GM23338 (cell line): Measurements from ENCODE around the gene CDKAL1. TPM values are rescaled to one million over a fixed set of nuclear protein-coding genes. Genes with fewer than 3 reads are reported as not detected.

Source experiments
- ATAC-seq: fragments of 200-7000 bp; cut with Tn5 transposase; 3 replicates; pipeline ENCODE4 v1.9.1; 2020
- DNase-seq: peaks from one replicate; pipeline ENCODE4 v3.0.0-alpha.2; 2015; ENCODE audit warnings: low spot score
- H2AFZ ChIP-seq: fragments of 200-600 bp; sonication (generic); 2 replicates; pipeline ENCODE4 v1.8.0; 2016; ENCODE audit warnings: antibody characterized with exemption, mild to moderate bottlenecking, moderate library complexity
- H3F3A ChIP-seq: fragments of 200-600 bp; sonication (generic); replicated peaks from 2 replicates; pipeline ENCODE4 v1.8.0; 2017; ENCODE audit warnings: antibody characterized with exemption, mixed run types, low read depth
- H3K27ac ChIP-seq: fragments of 200-600 bp; sonication (generic); 2 replicates; pipeline ENCODE4 v1.6.1; 2016; ENCODE audit warnings: low read depth
- H3K27me3 ChIP-seq: fragments of 200-600 bp; sonication (generic); 2 replicates; pipeline ENCODE4 v1.8.0; 2016; ENCODE audit warnings: mild to moderate bottlenecking, mixed run types, moderate library complexity; ENCODE audit not compliant: insufficient read depth
- H3K36me3 ChIP-seq: fragments of 200-600 bp; sonication (generic); 2 replicates; pipeline ENCODE4 v1.8.0; 2016; ENCODE audit warnings: mild to moderate bottlenecking; ENCODE audit not compliant: insufficient read depth
- H3K4me1 ChIP-seq: fragments of 200-600 bp; sonication (generic); 2 replicates; pipeline ENCODE4 v1.8.0; 2016; ENCODE audit warnings: mild to moderate bottlenecking, moderate library complexity; ENCODE audit not compliant: insufficient read depth
- H3K4me2 ChIP-seq: fragments of 200-600 bp; sonication (generic); 2 replicates; pipeline ENCODE4 v1.7.1; 2017; ENCODE audit warnings: mixed run types
- H3K4me3 ChIP-seq: fragments of 200-600 bp; sonication (generic); 2 replicates; pipeline ENCODE4 v1.6.1; 2016; ENCODE audit warnings: mixed run types
- H3K79me2 ChIP-seq: fragments of 200-600 bp; sonication (generic); replicated peaks from 2 replicates; pipeline ENCODE4 v1.8.0; 2017; ENCODE audit warnings: mild to moderate bottlenecking; ENCODE audit not compliant: insufficient read depth
- H3K9me2 ChIP-seq: fragments of 200-600 bp; sonication (generic); 2 replicates; pipeline ENCODE4 v1.8.0; 2017; ENCODE audit not compliant: insufficient read depth
- H4K20me1 ChIP-seq: fragments of 200-600 bp; sonication (generic); replicated peaks from 2 replicates; pipeline ENCODE4 v1.8.0; 2017; ENCODE audit warnings: mild to moderate bottlenecking; ENCODE audit not compliant: insufficient read depth
- H3K27ac Mint-ChIP-seq: 2 replicates; pipeline ENCODE4 v1.8.0; 2020; ENCODE audit warnings: inconsistent platforms, mild to moderate bottlenecking, moderate library complexity, mixed read lengths
- H3K27me3 Mint-ChIP-seq: 3 replicates; pipeline ENCODE4 v1.8.0; 2022; ENCODE audit warnings: low read depth, mild to moderate bottlenecking, moderate library complexity, mixed read lengths, inconsistent platforms; ENCODE audit not compliant: insufficient read depth, poor library complexity
- H3K36me3 Mint-ChIP-seq: 3 replicates; pipeline ENCODE4 v1.8.0; 2021; ENCODE audit warnings: low read depth, mild to moderate bottlenecking, inconsistent platforms, moderate library complexity, mixed read lengths
- H3K4me1 Mint-ChIP-seq: 3 replicates; pipeline ENCODE4 v1.8.0; 2020; ENCODE audit warnings: mild to moderate bottlenecking, inconsistent platforms, mixed read lengths
- H3K4me3 Mint-ChIP-seq: 3 replicates; pipeline ENCODE4 v1.8.0; 2021; ENCODE audit warnings: moderate library complexity, mild to moderate bottlenecking, inconsistent platforms, mixed read lengths
- H3K9me3 Mint-ChIP-seq: 3 replicates; pipeline ENCODE4 v1.8.0; 2020; ENCODE audit warnings: moderate library complexity, mild to moderate bottlenecking, inconsistent platforms, mixed read lengths
- EZH2 ChIP-seq: fragments of 200-600 bp; sonication (generic); IDR thresholded peaks from one replicate; pipeline ENCODE4 v1.8.0; 2017; ENCODE audit warnings: antibody characterized with exemption, mild to moderate bottlenecking, low read depth; ENCODE audit not compliant: unreplicated experiment
- EZH2phosphoT487 ChIP-seq: fragments of 200-600 bp; sonication (generic); IDR thresholded peaks from one replicate; pipeline ENCODE4 v1.8.1; 2018; ENCODE audit warnings: antibody characterized with exemption; ENCODE audit not compliant: unreplicated experiment
- JUNB ChIP-seq: IDR thresholded peaks from one replicate; pipeline ENCODE4 v1.6.1; 2016; ENCODE audit warnings: antibody characterized with exemption; ENCODE audit not compliant: unreplicated experiment
- NANOG ChIP-seq: IDR thresholded peaks from 2 replicates; pipeline ENCODE4 v1.6.1; 2016; ENCODE audit warnings: antibody characterized with exemption, borderline replicate concordance
- ZNF114 ChIP-seq: fragments of 250-450 bp; sonication (Bioruptor Pico); IDR thresholded peaks from 2 replicates; pipeline ENCODE4 v1.5.0; 2020; ENCODE audit warnings: mild to moderate bottlenecking, moderate library complexity
- ZNF331 ChIP-seq: fragments of 250-450 bp; sonication (Bioruptor Pico); IDR thresholded peaks from 2 replicates; pipeline ENCODE4 v1.5.0; 2020; ENCODE audit warnings: low read depth, mild to moderate bottlenecking, moderate library complexity
- polyA plus RNA-seq: library from polyadenylated mRNA; unstranded; fragments of >200 nt; fragmentation: Nextera tagmentation; extraction: Ambion mirVana; gene quantifications from 2 replicates; pipeline ENCODE4 v1.2.1, GENCODE V29; 2016
- total RNA-seq: library from RNA; depleted of rRNA; stranded (reverse); fragments of >200 nt; shearing (Covaris generic); gene quantifications from 2 replicates; pipeline ENCODE4 v1.2.3, GENCODE V29; 2014
- TF ChIP-seq, protein P1 (sequence below): IDR thresholded peaks from one replicate; pipeline ENCODE4 v1.6.1; 2018; ENCODE audit warnings: antibody characterized with exemption; ENCODE audit not compliant: unreplicated experiment
- TF ChIP-seq, protein P2 (sequence below), 2 experiments: fragments of 200-600 bp in 1 of 2; sonication (generic) in 1 of 2; conservative IDR thresholded peaks; 2 replicates each; pipeline versions ENCODE4 v1.5.1 to v1.6.1; 2016 to 2017; ENCODE audit warnings: antibody characterized with exemption in 2 of 2, low read depth in 2 of 2, mild to moderate bottlenecking in 2 of 2, moderate library complexity in 1 of 2
- TF ChIP-seq, protein P3 (sequence below): IDR thresholded peaks from 2 replicates; pipeline ENCODE4 v1.6.1; 2016; ENCODE audit warnings: antibody characterized with exemption

Gene CDKAL1
- total and polyA plus RNA-seq, 2 experiments from 2014 or later, result 17.8 to 35.0 TPM

DNA sequence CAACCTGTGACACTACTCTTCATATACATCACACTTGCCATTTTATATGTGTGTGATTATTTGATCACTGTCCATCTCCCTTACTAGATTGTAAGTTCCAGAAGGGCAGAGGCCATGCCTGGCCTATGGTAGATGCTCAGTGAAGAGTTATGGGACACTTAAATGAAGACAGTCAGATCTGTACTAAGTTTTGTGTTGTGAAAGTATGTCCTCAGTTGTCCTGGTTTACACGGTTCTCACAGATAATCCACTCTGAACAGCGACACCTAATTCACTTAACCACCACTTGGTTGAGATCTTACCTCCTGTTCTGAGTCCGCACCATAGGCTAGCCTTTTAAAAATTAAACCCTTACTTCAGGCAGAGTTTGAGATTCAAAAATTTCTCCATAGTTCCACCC, 625.2 kb downstream of the CDKAL1 start:
- Histone ChIP-seq H2AFZ (no peak overlapping the region), H3K4me3 (no peak overlapping the region), H3K27ac (no peak overlapping the region), H3F3A (no peaks in the 10 kb centered on the region), H3K27me3 (no peaks in the 10 kb centered on the region), H4K20me1 (no peaks in the 10 kb centered on the region), H3K4me1 (peaks cover 11% of the 10 kb centered on the region), H3K4me2 (no peak overlapping the region), H3K9me2 (no peaks in the 10 kb centered on the region), H3K79me2 (no peaks in the 10 kb centered on the region), H3K36me3 (no peaks in the 10 kb centered on the region)
- Mint-ChIP-seq H3K27me3 (no peaks in the 10 kb centered on the region), H3K9me3 (no peaks in the 10 kb centered on the region; the same call in 2 of the 3 replicates), H3K36me3 (no peaks in the 10 kb centered on the region), H3K4me1 (peaks cover 30% of the 10 kb centered on the region), H3K27ac (no peak overlapping the region), H3K4me3 (no peak overlapping the region)
- DNase-seq (no peak), ATAC-seq (no peak)
- TF ChIP-seq, protein P1, sequence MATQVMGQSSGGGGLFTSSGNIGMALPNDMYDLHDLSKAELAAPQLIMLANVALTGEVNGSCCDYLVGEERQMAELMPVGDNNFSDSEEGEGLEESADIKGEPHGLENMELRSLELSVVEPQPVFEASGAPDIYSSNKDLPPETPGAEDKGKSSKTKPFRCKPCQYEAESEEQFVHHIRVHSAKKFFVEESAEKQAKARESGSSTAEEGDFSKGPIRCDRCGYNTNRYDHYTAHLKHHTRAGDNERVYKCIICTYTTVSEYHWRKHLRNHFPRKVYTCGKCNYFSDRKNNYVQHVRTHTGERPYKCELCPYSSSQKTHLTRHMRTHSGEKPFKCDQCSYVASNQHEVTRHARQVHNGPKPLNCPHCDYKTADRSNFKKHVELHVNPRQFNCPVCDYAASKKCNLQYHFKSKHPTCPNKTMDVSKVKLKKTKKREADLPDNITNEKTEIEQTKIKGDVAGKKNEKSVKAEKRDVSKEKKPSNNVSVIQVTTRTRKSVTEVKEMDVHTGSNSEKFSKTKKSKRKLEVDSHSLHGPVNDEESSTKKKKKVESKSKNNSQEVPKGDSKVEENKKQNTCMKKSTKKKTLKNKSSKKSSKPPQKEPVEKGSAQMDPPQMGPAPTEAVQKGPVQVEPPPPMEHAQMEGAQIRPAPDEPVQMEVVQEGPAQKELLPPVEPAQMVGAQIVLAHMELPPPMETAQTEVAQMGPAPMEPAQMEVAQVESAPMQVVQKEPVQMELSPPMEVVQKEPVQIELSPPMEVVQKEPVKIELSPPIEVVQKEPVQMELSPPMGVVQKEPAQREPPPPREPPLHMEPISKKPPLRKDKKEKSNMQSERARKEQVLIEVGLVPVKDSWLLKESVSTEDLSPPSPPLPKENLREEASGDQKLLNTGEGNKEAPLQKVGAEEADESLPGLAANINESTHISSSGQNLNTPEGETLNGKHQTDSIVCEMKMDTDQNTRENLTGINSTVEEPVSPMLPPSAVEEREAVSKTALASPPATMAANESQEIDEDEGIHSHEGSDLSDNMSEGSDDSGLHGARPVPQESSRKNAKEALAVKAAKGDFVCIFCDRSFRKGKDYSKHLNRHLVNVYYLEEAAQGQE, result no peak
- TF ChIP-seq ZNF331, result no peak

DNA sequence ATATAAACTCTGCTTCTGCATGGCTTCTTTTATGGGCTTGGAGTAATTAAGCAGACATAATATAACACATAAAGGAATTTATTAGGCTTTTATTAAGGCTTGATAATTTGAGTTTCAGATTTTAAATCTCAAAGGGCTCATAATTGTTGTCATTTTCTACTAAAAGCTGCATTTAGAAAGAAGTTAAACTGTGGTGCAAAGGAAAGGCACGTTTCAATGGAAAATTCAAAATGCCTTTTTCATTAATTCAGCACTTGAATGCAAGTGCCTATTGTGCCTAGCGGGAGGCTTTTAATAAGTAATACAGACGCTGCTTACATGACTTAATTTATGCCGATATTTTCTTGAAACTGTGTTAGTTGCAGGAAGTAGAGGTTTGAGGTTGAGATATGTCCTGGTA, 627.5 kb downstream of the CDKAL1 start:
- Histone ChIP-seq H3K9me2 (no peaks in the 10 kb centered on the region), H4K20me1 (no peaks in the 10 kb centered on the region), H3K4me3 (no peak overlapping the region), H2AFZ (no peak overlapping the region), H3K4me2 (no peak overlapping the region), H3K27ac (no peak overlapping the region), H3K4me1 (peaks cover 11% of the 10 kb centered on the region), H3K36me3 (no peaks in the 10 kb centered on the region), H3K27me3 (no peaks in the 10 kb centered on the region), H3F3A (no peaks in the 10 kb centered on the region), H3K79me2 (no peaks in the 10 kb centered on the region)
- H3K27ac Mint-ChIP-seq, result no peak overlapping the region
- peaks cover 33% of the 10 kb centered on the region for H3K4me1 Mint-ChIP-seq
- ATAC-seq (no peak), DNase-seq (no peak)
- H3K36me3 Mint-ChIP-seq, result no peaks in the 10 kb centered on the region
- no peaks in the 10 kb centered on the region for H3K27me3 Mint-ChIP-seq
- H3K4me3 Mint-ChIP-seq, result no peak overlapping the region
- H3K9me3 Mint-ChIP-seq, result no peaks in the 10 kb centered on the region; the same call in 2 of the 3 replicates
- TF ChIP-seq EZH2phosphoT487 (no peak), EZH2 (no peak), JUNB (no peak), NANOG (no peak), ZNF114 (CRISPR knock-in tag) (no peak)
- TF ChIP-seq, protein P1, result no peak
- TF ChIP-seq, protein P2, sequence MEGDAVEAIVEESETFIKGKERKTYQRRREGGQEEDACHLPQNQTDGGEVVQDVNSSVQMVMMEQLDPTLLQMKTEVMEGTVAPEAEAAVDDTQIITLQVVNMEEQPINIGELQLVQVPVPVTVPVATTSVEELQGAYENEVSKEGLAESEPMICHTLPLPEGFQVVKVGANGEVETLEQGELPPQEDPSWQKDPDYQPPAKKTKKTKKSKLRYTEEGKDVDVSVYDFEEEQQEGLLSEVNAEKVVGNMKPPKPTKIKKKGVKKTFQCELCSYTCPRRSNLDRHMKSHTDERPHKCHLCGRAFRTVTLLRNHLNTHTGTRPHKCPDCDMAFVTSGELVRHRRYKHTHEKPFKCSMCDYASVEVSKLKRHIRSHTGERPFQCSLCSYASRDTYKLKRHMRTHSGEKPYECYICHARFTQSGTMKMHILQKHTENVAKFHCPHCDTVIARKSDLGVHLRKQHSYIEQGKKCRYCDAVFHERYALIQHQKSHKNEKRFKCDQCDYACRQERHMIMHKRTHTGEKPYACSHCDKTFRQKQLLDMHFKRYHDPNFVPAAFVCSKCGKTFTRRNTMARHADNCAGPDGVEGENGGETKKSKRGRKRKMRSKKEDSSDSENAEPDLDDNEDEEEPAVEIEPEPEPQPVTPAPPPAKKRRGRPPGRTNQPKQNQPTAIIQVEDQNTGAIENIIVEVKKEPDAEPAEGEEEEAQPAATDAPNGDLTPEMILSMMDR (conservative IDR thresholded peaks at IDR 0.05; ENCODE audit: low read depth in 2 of 2), result no peak
- TF ChIP-seq, protein P3, sequence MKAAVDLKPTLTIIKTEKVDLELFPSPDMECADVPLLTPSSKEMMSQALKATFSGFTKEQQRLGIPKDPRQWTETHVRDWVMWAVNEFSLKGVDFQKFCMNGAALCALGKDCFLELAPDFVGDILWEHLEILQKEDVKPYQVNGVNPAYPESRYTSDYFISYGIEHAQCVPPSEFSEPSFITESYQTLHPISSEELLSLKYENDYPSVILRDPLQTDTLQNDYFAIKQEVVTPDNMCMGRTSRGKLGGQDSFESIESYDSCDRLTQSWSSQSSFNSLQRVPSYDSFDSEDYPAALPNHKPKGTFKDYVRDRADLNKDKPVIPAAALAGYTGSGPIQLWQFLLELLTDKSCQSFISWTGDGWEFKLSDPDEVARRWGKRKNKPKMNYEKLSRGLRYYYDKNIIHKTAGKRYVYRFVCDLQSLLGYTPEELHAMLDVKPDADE, result no peak
